ENCODE data around the gene ZNF229.
"Not testable (repeated sequence)": the region's sequence is repeated elsewhere in the genome, so short reads cannot be mapped to it uniquely, and the experiment has no call there.

DNA sequence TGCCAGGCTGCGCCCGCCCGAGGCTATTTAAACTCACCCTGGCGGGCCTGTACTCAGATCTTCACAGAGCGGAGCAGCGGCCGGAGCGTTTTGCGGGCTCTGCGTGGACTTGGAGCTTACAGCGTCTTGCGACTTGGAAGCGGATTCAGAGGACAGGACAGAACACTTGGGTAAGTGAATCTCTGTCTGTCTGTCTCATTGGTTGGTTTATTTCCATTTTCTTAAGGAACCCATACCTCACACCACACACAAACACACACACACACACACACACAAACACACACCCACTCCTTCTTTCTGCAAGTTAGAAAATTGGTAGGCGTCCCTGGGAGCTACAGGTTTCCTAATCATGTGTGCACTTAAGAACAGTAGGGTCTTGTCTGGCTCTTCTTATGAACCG, 32.7 kb downstream of the ZNF229 start:
- TF ChIP-seq OSR1 (CRISPR knock-in tag; IDR thresholded peaks at IDR 0.05); CREB5 (CRISPR knock-in tag; IDR thresholded peaks at IDR 0.05; ENCODE audit: low read depth); PPARA (CRISPR knock-in tag; IDR thresholded peaks at IDR 0.05; ENCODE audit: borderline replicate concordance); ZFP3 (CRISPR knock-in tag; IDR thresholded peaks at IDR 0.05); RARB (CRISPR knock-in tag; IDR thresholded peaks at IDR 0.05); ZC3H10 (CRISPR knock-in tag; IDR thresholded peaks at IDR 0.05); TCF4 (CRISPR knock-in tag; IDR thresholded peaks at IDR 0.05; ENCODE audit: borderline replicate concordance): not testable (repeated sequence)
- TF ChIP-seq, protein P1, sequence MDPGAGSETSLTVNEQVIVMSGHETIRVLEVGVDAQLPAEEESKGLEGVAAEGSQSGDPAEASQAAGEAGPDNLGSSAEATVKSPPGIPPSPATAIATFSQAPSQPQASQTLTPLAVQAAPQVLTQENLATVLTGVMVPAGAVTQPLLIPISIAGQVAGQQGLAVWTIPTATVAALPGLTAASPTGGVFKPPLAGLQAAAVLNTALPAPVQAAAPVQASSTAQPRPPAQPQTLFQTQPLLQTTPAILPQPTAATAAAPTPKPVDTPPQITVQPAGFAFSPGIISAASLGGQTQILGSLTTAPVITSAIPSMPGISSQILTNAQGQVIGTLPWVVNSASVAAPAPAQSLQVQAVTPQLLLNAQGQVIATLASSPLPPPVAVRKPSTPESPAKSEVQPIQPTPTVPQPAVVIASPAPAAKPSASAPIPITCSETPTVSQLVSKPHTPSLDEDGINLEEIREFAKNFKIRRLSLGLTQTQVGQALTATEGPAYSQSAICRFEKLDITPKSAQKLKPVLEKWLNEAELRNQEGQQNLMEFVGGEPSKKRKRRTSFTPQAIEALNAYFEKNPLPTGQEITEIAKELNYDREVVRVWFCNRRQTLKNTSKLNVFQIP (CRISPR knock-in tag; IDR thresholded peaks at IDR 0.05; ENCODE audit: borderline replicate concordance, low read depth) = not testable (repeated sequence)
